GM12875 (cell line): ENCODE results near the gene MYO6.
"Not testable (repeated sequence)": the region's sequence is repeated elsewhere in the genome, so short reads cannot be mapped to it uniquely, and the experiment has no call there.

Source experiments
- H3K4me3 ChIP-seq: one replicate; pipeline ENCODE4 v1.5.1; 2011; ENCODE audit warnings: low read depth, low read length, control low read depth
- CTCF ChIP-seq: IDR thresholded peaks from 2 replicates; pipeline ENCODE4 v1.5.1; 2011; ENCODE audit warnings: low read depth, mild to moderate bottlenecking, control low read depth, inconsistent platforms, low read length, moderate library complexity, borderline replicate concordance; ENCODE audit not compliant: insufficient read depth

MYO6 gene

GRCh38 chr6:75893776-75894152 is 144.7 kb downstream of the MYO6 start:
- H3K4me3 ChIP-seq, result no peak overlapping the region
- no peak for TF ChIP-seq CTCF

- no peak for TF ChIP-seq CTCF
These were observed 147.5 kb downstream of the MYO6 start for GRCh38 chr6:75896526-75896925.

GRCh38 chr6:75900216-75900615 is 151.2 kb downstream of the MYO6 start:
- H3K4me3 ChIP-seq, result not testable (repeated sequence)

More at GRCh38 chr6:75896526-75896925, 147.5 kb downstream of the MYO6 start:
- no peak overlapping the region for H3K4me3 ChIP-seq

- H3K4me3 ChIP-seq, result not testable (repeated sequence)
These were observed 156.1 kb downstream of the MYO6 start for GRCh38 chr6:75905129-75905528.

- no peak for TF ChIP-seq CTCF
- no peak overlapping the region for H3K4me3 ChIP-seq
These were observed 157.8 kb downstream of the MYO6 start for GRCh38 chr6:75906871-75907270.

- no peak for TF ChIP-seq CTCF
- H3K4me3 ChIP-seq, result no peak overlapping the region
These were observed 158.4 kb downstream of the MYO6 start for GRCh38 chr6:75907444-75907843.

- H3K4me3 ChIP-seq, result no peak overlapping the region
- TF ChIP-seq CTCF, result no peak
These were observed 164.0 kb downstream of the MYO6 start for GRCh38 chr6:75913040-75913439.

GRCh38 chr6:75922226-75922625 is 173.2 kb downstream of the MYO6 start:
- no peak for TF ChIP-seq CTCF
- H3K4me3 ChIP-seq, result no peak overlapping the region
